OCI-LY1 (cell line): ENCODE data around the gene ZNF296.

Experiments
- CTCF ChIP-seq: fragments of 200-600 bp; sonication (generic), shearing (Covaris generic); IDR thresholded peaks from 2 replicates; pipeline ENCODE4 v1.5.1; 2017; ENCODE audit warnings: mild to moderate bottlenecking, antibody characterized with exemption, low read length, moderate library complexity, mixed read lengths
- EZH2 ChIP-seq: fragments of 200-600 bp; sonication (generic), shearing (Covaris generic); IDR thresholded peaks from 2 replicates; pipeline ENCODE4 v1.8.0; 2017; ENCODE audit warnings: borderline replicate concordance, mixed run types, mild to moderate bottlenecking, antibody characterized with exemption, low read length, moderate library complexity, mixed read lengths

GRCh38 chr19:45087531-45087930 lies 11.3 kb upstream of the ZNF296 start:
- TF ChIP-seq CTCF (no peak), EZH2 (no peak)
